HG03025 (cell line): ENCODE measurements around the gene CALML3.

Experiments used
- ATAC-seq: cut with Tn5 transposase; IDR thresholded peaks from one replicate; pipeline ENCODE4 v1.9.1; 2021; ENCODE audit warnings: mild to moderate bottlenecking, moderate library complexity; ENCODE audit not compliant: unreplicated experiment, low FRiP score

Gene CALML3

GRCh38 chr10:5565671-5566581 is 41.2 kb downstream of the CALML3 start:
- no peak for ATAC-seq

GRCh38 chr10:5566614-5567013 is 41.9 kb downstream of the CALML3 start:
- no peak for ATAC-seq

- ATAC-seq, result no peak
These were observed 42.7 kb downstream of the CALML3 start for GRCh38 chr10:5567477-5567876.

GRCh38 chr10:5568984-5569383 is 44.2 kb downstream of the CALML3 start:
- no peak for ATAC-seq

- ATAC-seq, result no peak
These were observed 44.8 kb downstream of the CALML3 start for GRCh38 chr10:5569568-5569967.

GRCh38 chr10:5570007-5570655 is 45.4 kb downstream of the CALML3 start:
- ATAC-seq, result no peak

GRCh38 chr10:5570979-5571810 is 46.4 kb downstream of the CALML3 start:
- ATAC-seq, result no peak

GRCh38 chr10:5571826-5572225 is 47.1 kb downstream of the CALML3 start:
- no peak for ATAC-seq

GRCh38 chr10:5573319-5573950 is 48.7 kb downstream of the CALML3 start:
- ATAC-seq, result no peak

- ATAC-seq, result no peak
These were observed 49.3 kb downstream of the CALML3 start for GRCh38 chr10:5573968-5574641.

GRCh38 chr10:5574642-5575131 is 49.9 kb downstream of the CALML3 start:
- ATAC-seq, result no peak

- no peak for ATAC-seq
These were observed 50.4 kb downstream of the CALML3 start for GRCh38 chr10:5575144-5575481.

- ATAC-seq, result no peak
These were observed 50.9 kb downstream of the CALML3 start for GRCh38 chr10:5575482-5576153.

GRCh38 chr10:5576154-5576748 is 51.5 kb downstream of the CALML3 start:
- no peak for ATAC-seq
